ENCODE results near the gene SND1.

- no peak for TF ChIP-seq POLR2AphosphoS5 (IDR thresholded peaks at IDR 0.05; ENCODE audit: insufficient read depth, low read depth, low read length)
- TF ChIP-seq EZH2 (IDR thresholded peaks at IDR 0.05; ENCODE audit: borderline replicate concordance, low read depth, low read length, severe bottlenecking), result no peak
These were observed 316.6 kb downstream of the SND1 start for GRCh38 chr7:127968547-127968946.

Data from endothelial cell of umbilical vein (primary cell).